T-helper 9 cell (primary cell): ENCODE measurements around the gene ARID4A.
A peak's percentile ranks its signal among the peaks of the same experiment; 100 is the strongest.
"Not testable (repeated sequence)": the region's sequence is repeated elsewhere in the genome, so short reads cannot be mapped to it uniquely, and the experiment has no call there.

ENCODE experiments used
- DNase-seq: peaks from one replicate; pipeline ENCODE4 v3.0.0-alpha.2; 2020

Gene ARID4A

GRCh38 chr14:58296726-58297125, 1.6 kb upstream of the ARID4A start:
- DNase-seq, result no peak

- no peak for DNase-seq
These were observed 968 bp upstream of the ARID4A start for GRCh38 chr14:58297412-58297761.

GRCh38 chr14:58297762-58298476, 436 bp upstream of the ARID4A start:
- peak; percentile 96 for DNase-seq

- DNase-seq, result peak; percentile 26
These were observed 1.3 kb downstream of the ARID4A start for GRCh38 chr14:58299401-58300330.

- no peak for DNase-seq
These were observed 3.1 kb downstream of the ARID4A start for GRCh38 chr14:58301416-58301815.

GRCh38 chr14:58305730-58306129, 7.4 kb downstream of the ARID4A start:
- no peak for DNase-seq

- no peak for DNase-seq
These were observed 9.4 kb downstream of the ARID4A start for GRCh38 chr14:58307597-58308316.

- DNase-seq, result no peak
These were observed 10.7 kb downstream of the ARID4A start for GRCh38 chr14:58309086-58309485.

- no peak for DNase-seq
These were observed 15.3 kb downstream of the ARID4A start for GRCh38 chr14:58313699-58314098.

GRCh38 chr14:58315606-58316005, 17.3 kb downstream of the ARID4A start:
- no peak for DNase-seq

GRCh38 chr14:58327019-58327418, 28.7 kb downstream of the ARID4A start:
- DNase-seq, result no peak

- DNase-seq, result peak; percentile 84
These were observed 32.8 kb downstream of the ARID4A start for GRCh38 chr14:58331111-58331510.

- no peak for DNase-seq
These were observed 34.2 kb downstream of the ARID4A start for GRCh38 chr14:58332561-58332960.

GRCh38 chr14:58339666-58340065, 41.3 kb downstream of the ARID4A start:
- DNase-seq, result not testable (repeated sequence)

- DNase-seq, result no peak
These were observed 42.9 kb downstream of the ARID4A start for GRCh38 chr14:58341152-58341748.

- DNase-seq, result not testable (repeated sequence)
These were observed 45.2 kb downstream of the ARID4A start for GRCh38 chr14:58343535-58343934.

GRCh38 chr14:58353516-58354299, 55.4 kb downstream of the ARID4A start:
- no peak for DNase-seq

- DNase-seq, result no peak
These were observed 56.5 kb downstream of the ARID4A start for GRCh38 chr14:58354808-58355207.

- no peak for DNase-seq
These were observed 57.9 kb downstream of the ARID4A start for GRCh38 chr14:58356268-58356667.

GRCh38 chr14:58362272-58362671, 63.9 kb downstream of the ARID4A start:
- DNase-seq, result not testable (repeated sequence)

- DNase-seq, result no peak
These were observed 64.5 kb downstream of the ARID4A start for GRCh38 chr14:58362798-58363412.

- no peak for DNase-seq
These were observed 66.0 kb downstream of the ARID4A start for GRCh38 chr14:58364316-58364715.
